HG02981 (cell line): Measurements from ENCODE around the gene DNM3.
A peak's percentile ranks its signal among the peaks of the same experiment; 100 is the strongest.

Experiments
- ATAC-seq: cut with Tn5 transposase; IDR thresholded peaks from one replicate; pipeline ENCODE4 v1.9.1; 2021; ENCODE audit warnings: mild to moderate bottlenecking, moderate library complexity; ENCODE audit not compliant: unreplicated experiment

Gene DNM3

GRCh38 chr1:171916315-171916771 lies 75.0 kb downstream of the DNM3 start:
- ATAC-seq, result no peak

GRCh38 chr1:171917331-171917730 lies 76.0 kb downstream of the DNM3 start:
- no peak for ATAC-seq

GRCh38 chr1:171919891-171920887 lies 78.9 kb downstream of the DNM3 start:
- no peak for ATAC-seq

GRCh38 chr1:171922999-171923398 lies 81.7 kb downstream of the DNM3 start:
- ATAC-seq, result no peak

- no peak for ATAC-seq
These were observed 87.8 kb downstream of the DNM3 start for GRCh38 chr1:171929121-171929520.

- ATAC-seq, result no peak
These were observed 90.5 kb downstream of the DNM3 start for GRCh38 chr1:171931752-171932151.

GRCh38 chr1:171934664-171935063 lies 93.4 kb downstream of the DNM3 start:
- ATAC-seq, result no peak

GRCh38 chr1:171935086-171935485 lies 93.8 kb downstream of the DNM3 start:
- no peak for ATAC-seq

GRCh38 chr1:171935664-171936063 lies 94.4 kb downstream of the DNM3 start:
- ATAC-seq, result no peak

GRCh38 chr1:171937938-171938337 lies 96.6 kb downstream of the DNM3 start:
- no peak for ATAC-seq

GRCh38 chr1:171939740-171940139 lies 98.4 kb downstream of the DNM3 start:
- no peak for ATAC-seq

- no peak for ATAC-seq
These were observed 99.1 kb downstream of the DNM3 start for GRCh38 chr1:171940368-171940767.

GRCh38 chr1:171941920-171942319 lies 100.6 kb downstream of the DNM3 start:
- ATAC-seq, result no peak

GRCh38 chr1:171943973-171944561 lies 102.8 kb downstream of the DNM3 start:
- no peak for ATAC-seq

- no peak for ATAC-seq
These were observed 107.2 kb downstream of the DNM3 start for GRCh38 chr1:171948511-171948910.

- no peak for ATAC-seq
These were observed 108.0 kb downstream of the DNM3 start for GRCh38 chr1:171949316-171949715.

GRCh38 chr1:171953835-171954234 lies 112.5 kb downstream of the DNM3 start:
- ATAC-seq, result no peak

GRCh38 chr1:171954361-171954760 lies 113.1 kb downstream of the DNM3 start:
- ATAC-seq, result no peak

- peak; percentile 80 for ATAC-seq
These were observed 120.6 kb downstream of the DNM3 start for GRCh38 chr1:171961861-171962260.

- no peak for ATAC-seq
These were observed 122.5 kb downstream of the DNM3 start for GRCh38 chr1:171963762-171964161.

GRCh38 chr1:171965777-171966176 lies 124.5 kb downstream of the DNM3 start:
- ATAC-seq, result no peak
